GM18511 (cell line): ENCODE data around the gene HCAR1.
"Not testable (repeated sequence)": the region's sequence is repeated elsewhere in the genome, so short reads cannot be mapped to it uniquely, and the experiment has no call there.

ENCODE experiments used
- ATAC-seq: cut with Tn5 transposase; IDR thresholded peaks from one replicate; pipeline ENCODE4 v1.9.1; 2021; ENCODE audit warnings: mild to moderate bottlenecking, moderate library complexity; ENCODE audit not compliant: unreplicated experiment

HCAR1 gene

GRCh38 chr12:122722387-122722786, 8.3 kb downstream of the HCAR1 start:
- no peak for ATAC-seq

GRCh38 chr12:122721057-122721545, 9.5 kb downstream of the HCAR1 start:
- no peak for ATAC-seq

- not testable (repeated sequence) for ATAC-seq
Measured at GRCh38 chr12:122716658-122717057, 14.0 kb downstream of the HCAR1 start, which contains the start of gene HCAR3. Gene HCAR3, minus strand, starts transcription at chr12:122716811. Its CDS starts 74 bp downstream, at chr12:122716737.

GRCh38 chr12:122715211-122715610, 15.4 kb downstream of the HCAR1 start:
- ATAC-seq: not testable (repeated sequence)

GRCh38 chr12:122713491-122714188, 17.0 kb downstream of the HCAR1 start:
- not testable (repeated sequence) for ATAC-seq

GRCh38 chr12:122711266-122711665, 19.4 kb downstream of the HCAR1 start:
- not testable (repeated sequence) for ATAC-seq

GRCh38 chr12:122710341-122710740, 20.3 kb downstream of the HCAR1 start:
- not testable (repeated sequence) for ATAC-seq

GRCh38 chr12:122709287-122709686, 21.4 kb downstream of the HCAR1 start:
- not testable (repeated sequence) for ATAC-seq

- ATAC-seq: not testable (repeated sequence)
Measured at GRCh38 chr12:122703841-122704240, 26.8 kb downstream of the HCAR1 start.

GRCh38 chr12:122702890-122703611, 27.6 kb downstream of the HCAR1 start, which contains the start of gene HCAR2:
Gene HCAR2, minus strand, starts transcription at chr12:122703357. Its CDS starts 74 bp downstream, at chr12:122703283.
- ATAC-seq: not testable (repeated sequence)

- ATAC-seq: not testable (repeated sequence)
Measured at GRCh38 chr12:122701481-122701880, 29.2 kb downstream of the HCAR1 start.

GRCh38 chr12:122700038-122700710, 30.5 kb downstream of the HCAR1 start:
- not testable (repeated sequence) for ATAC-seq

GRCh38 chr12:122696922-122697321, 33.7 kb downstream of the HCAR1 start:
- not testable (repeated sequence) for ATAC-seq

- ATAC-seq: no peak
Measured at GRCh38 chr12:122691566-122691965, 39.1 kb downstream of the HCAR1 start.

GRCh38 chr12:122688291-122688690, 42.4 kb downstream of the HCAR1 start:
- no peak for ATAC-seq

- no peak for ATAC-seq
Measured at GRCh38 chr12:122687086-122687485, 43.6 kb downstream of the HCAR1 start.

- ATAC-seq: no peak
Measured at GRCh38 chr12:122686538-122686937, 44.1 kb downstream of the HCAR1 start.

GRCh38 chr12:122684297-122684813, 46.3 kb downstream of the HCAR1 start:
- ATAC-seq: no peak

- ATAC-seq: no peak
Measured at GRCh38 chr12:122681814-122682213, 48.8 kb downstream of the HCAR1 start.

- not testable (repeated sequence) for ATAC-seq
Measured at GRCh38 chr12:122680989-122681388, 49.7 kb downstream of the HCAR1 start.

GRCh38 chr12:122676781-122677180, 53.9 kb downstream of the HCAR1 start:
- ATAC-seq: not testable (repeated sequence)
